SK-N-SH (cell line): Measurements from ENCODE around the gene ROBO3. TPM values are rescaled to one million over a fixed set of nuclear protein-coding genes. Genes with fewer than 3 reads are reported as not detected.
A peak's percentile ranks its signal among the peaks of the same experiment; 100 is the strongest.

Source experiments
- CTCF ChIA-PET: fragments of 300-600, 350-600 bp; formaldehyde crosslinking; extraction: SDS; loops from one replicate; lab custom pipeline; 2021; lab: Yijun Ruan, JAX
- POLR2A ChIA-PET: fragments of 350-600 bp; sonication (Branson Sonifier 250); formaldehyde crosslinking; extraction: SDS; loops from one replicate; lab custom pipeline; 2020; ENCODE audit warnings: antibody characterized with exemption, inconsistent platforms; lab: Yijun Ruan, JAX
- DNase-seq: peaks from one replicate; pipeline ENCODE4 v3.0.0; 2012
- H2AFZ ChIP-seq: fragments of 200-600 bp; sonication (generic); 2 replicates; pipeline ENCODE4 v1.8.1; 2016; ENCODE audit warnings: antibody characterized with exemption, mild to moderate bottlenecking, low read depth
- H3F3A ChIP-seq: fragments of 200-600 bp; sonication (generic); replicated peaks from 2 replicates; pipeline ENCODE3; 2016; ENCODE audit warnings: antibody characterized with exemption, mild to moderate bottlenecking; ENCODE audit not compliant: insufficient read depth
- H3K27ac ChIP-seq, 2 experiments: fragments of 200-500 bp in 1 of 2; fragments of 200-600 bp in 1 of 2; sonication (Bioruptor generic) in 1 of 2; sonication (generic), shearing (Covaris generic) in 1 of 2; 2 replicates each; pipeline versions ENCODE4 v1.5.1 to v1.6.1; 2014 to 2016; ENCODE audit warnings: low read depth in 2 of 2, inconsistent platforms in 1 of 2, low read length in 1 of 2, mild to moderate bottlenecking in 1 of 2, mixed read lengths in 1 of 2
- H3K27me3 ChIP-seq: fragments of 200-600 bp; sonication (generic), shearing (Covaris generic); 2 replicates; pipeline ENCODE4 v1.6.1; 2016; ENCODE audit warnings: mixed run types; ENCODE audit not compliant: insufficient read depth
- H3K36me3 ChIP-seq, 2 experiments: fragments of 200-500 bp in 1 of 2; fragments of 200-600 bp in 1 of 2; sonication (Bioruptor generic) in 1 of 2; sonication (generic) in 1 of 2; replicated peaks in 1 of 2; 2 replicates each; pipeline versions ENCODE3 to v1.5.1; 2014 to 2016; ENCODE audit warnings: low read length in 1 of 2, mild to moderate bottlenecking in 1 of 2; ENCODE audit not compliant: insufficient read depth in 2 of 2, control insufficient read depth in 1 of 2
- H3K4me1 ChIP-seq, 2 experiments: fragments of 200-500 bp in 1 of 2; fragments of 200-600 bp in 1 of 2; sonication (Bioruptor generic) in 1 of 2; sonication (generic), shearing (Covaris generic) in 1 of 2; 2 replicates each; pipeline versions ENCODE4 v1.5.1 to v1.6.1; 2014 to 2016; ENCODE audit warnings: low read depth in 1 of 2, low read length in 1 of 2, mixed run types in 1 of 2; ENCODE audit not compliant: insufficient read depth in 2 of 2, control insufficient read depth in 1 of 2
- H3K4me2 ChIP-seq: fragments of 200-600 bp; sonication (generic), shearing (Covaris generic); 2 replicates; pipeline ENCODE4 v1.6.1; 2017; ENCODE audit warnings: mixed run types
- H3K4me3 ChIP-seq, 2 experiments: fragments of 200-500 bp in 1 of 2; fragments of 200-600 bp in 1 of 2; sonication (Bioruptor generic) in 1 of 2; sonication (generic), shearing (Covaris generic) in 1 of 2; 2 replicates each; pipeline versions ENCODE4 v1.5.1 to v1.8.1; 2014 to 2016; ENCODE audit warnings: low read depth in 2 of 2, inconsistent platforms in 1 of 2, low read length in 1 of 2, mild to moderate bottlenecking in 1 of 2, mixed read lengths in 1 of 2, moderate library complexity in 1 of 2
- H3K79me2 ChIP-seq: fragments of 200-600 bp; sonication (generic); 2 replicates; pipeline ENCODE4 v1.8.1; 2017; ENCODE audit warnings: mild to moderate bottlenecking; ENCODE audit not compliant: insufficient read depth
- H3K9ac ChIP-seq: fragments of 200-600 bp; sonication (generic); 2 replicates; pipeline ENCODE4 v1.6.1; 2017; ENCODE audit warnings: mixed run types
- H3K9me2 ChIP-seq: fragments of 200-600 bp; sonication (generic); 2 replicates; pipeline ENCODE4 v1.6.1; 2017; ENCODE audit warnings: mixed run types
- H3K9me3 ChIP-seq: fragments of 200-600 bp; sonication (generic); 2 replicates; pipeline ENCODE4 v1.6.1; 2017; ENCODE audit warnings: mixed run types, mild to moderate bottlenecking, moderate library complexity
- H4K20me1 ChIP-seq: fragments of 200-600 bp; sonication (generic); 2 replicates; pipeline ENCODE4 v1.6.1; 2017; ENCODE audit warnings: mild to moderate bottlenecking, mixed run types; ENCODE audit not compliant: insufficient read depth
- EP300 ChIP-seq, 2 experiments: IDR thresholded peaks; 2 replicates each; pipeline versions ENCODE4 v1.4.0 to v1.6.1; 2012; ENCODE audit warnings: borderline replicate concordance in 1 of 2, low read depth in 1 of 2, low read length in 1 of 2
- FOXJ3 ChIP-seq: sonication (generic); formaldehyde crosslinking; IDR thresholded peaks from 2 replicates; pipeline ENCODE4 v1.5.1; 2020; ENCODE audit warnings: mild to moderate bottlenecking, missing genetic modification reagents
- SMC3 ChIP-seq: IDR thresholded peaks from 2 replicates; pipeline ENCODE4 v1.6.1; 2012; ENCODE audit warnings: low read depth, low read length, improper control_type of control experiment
- WGBS: methylation state at CpG from one replicate; pipeline ENCODE4 v1.1.6; 2017; ENCODE audit warnings: low lambda C conversion rate; 5-methylcytosine and 5-hydroxymethylcytosine counted together
- polyA plus RNA-seq, 3 experiments: library from polyadenylated mRNA; depleted of rRNA; stranded (reverse); fragments of >200 nt; gene quantifications; 2 replicates each; pipeline ENCODE4 v1.2.3, GENCODE V29; 2012
- TF ChIP-seq, protein P1 (sequence below): IDR thresholded peaks from 2 replicates; pipeline ENCODE4 v1.6.1; 2012; ENCODE audit warnings: mild to moderate bottlenecking, low read depth, low read length, moderate library complexity
- TF ChIP-seq, protein P2 (sequence below): IDR thresholded peaks from 2 replicates; pipeline ENCODE4; 2012
- TF ChIP-seq, protein P3 (sequence below): fragments of 150-350 bp; IDR thresholded peaks from 2 replicates; pipeline ENCODE4 v1.6.1; 2017; ENCODE audit warnings: antibody characterized with exemption, low read length, low read depth, borderline replicate concordance

The ROBO3 gene
- polyA plus RNA-seq, 1 of the 3 experiments (the other 2 are of a cell fraction), result 59.8 TPM

DNA sequence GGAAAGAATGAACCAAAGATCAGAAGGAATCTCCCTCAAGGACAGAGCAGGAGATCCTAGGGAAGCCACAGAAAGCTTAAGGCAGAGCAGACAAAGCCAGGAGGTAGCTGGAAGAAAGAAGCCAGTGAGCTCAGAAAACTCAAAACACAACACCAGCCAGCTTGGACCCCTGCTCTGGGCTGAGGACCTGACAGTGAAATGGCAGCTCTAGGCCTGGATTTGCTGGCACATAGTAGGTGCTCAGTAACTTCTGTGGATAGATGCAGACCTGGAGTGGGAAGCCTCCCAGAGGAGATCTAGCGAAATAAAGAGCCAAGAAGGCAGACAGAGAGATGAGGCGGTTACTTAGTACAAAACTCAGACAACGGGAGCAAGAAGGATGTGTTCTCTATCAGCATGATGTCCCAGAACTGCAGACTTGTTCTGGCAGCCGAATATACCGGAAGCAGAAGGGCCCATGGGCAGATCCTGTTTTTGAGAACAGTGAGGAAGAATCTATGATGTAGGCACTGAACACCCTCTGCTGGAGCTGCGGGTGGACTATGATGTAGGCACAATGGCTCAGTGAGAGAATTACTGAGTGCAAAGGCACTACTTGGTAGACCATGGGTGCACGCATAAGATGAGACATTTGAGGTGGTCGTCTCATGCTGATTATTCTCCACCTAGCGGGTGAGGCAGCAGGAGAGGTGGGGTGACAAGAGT lies 27.7 kb downstream of the ROBO3 start:
- Histone ChIP-seq H3K9me2 (no peaks in the 10 kb centered on the region), H3K4me1 (peaks cover 0 to 11% of the 10 kb centered on the region in 2 experiments; a peak in 2 of 4 replicates), H2AFZ (no peak overlapping the region), H3K36me3 (no peaks in the 10 kb centered on the region), H3K9ac (no peak overlapping the region), H3K4me2 (no peak overlapping the region), H3K9me3 (no peaks in the 10 kb centered on the region), H4K20me1 (no peaks in the 10 kb centered on the region), H3K4me3 (no peak overlapping the region), H3F3A (peaks cover 6% of the 10 kb centered on the region), H3K79me2 (no peaks in the 10 kb centered on the region), H3K27me3 (no peaks in the 10 kb centered on the region)
- peak; percentile 6 for DNase-seq
- ChIA-PET CTCF (interaction anchor here (0.9 to 1.2 kb wide), 3 partner anchors 17 to 56 kb away, joined by 3 read pairs; no protein-coding TSS in a partner anchor), POLR2A (no interaction called here)
- 88% methylated on average over 9 of the region's 9 CpGs for WGBS
- TF ChIP-seq, protein P1, sequence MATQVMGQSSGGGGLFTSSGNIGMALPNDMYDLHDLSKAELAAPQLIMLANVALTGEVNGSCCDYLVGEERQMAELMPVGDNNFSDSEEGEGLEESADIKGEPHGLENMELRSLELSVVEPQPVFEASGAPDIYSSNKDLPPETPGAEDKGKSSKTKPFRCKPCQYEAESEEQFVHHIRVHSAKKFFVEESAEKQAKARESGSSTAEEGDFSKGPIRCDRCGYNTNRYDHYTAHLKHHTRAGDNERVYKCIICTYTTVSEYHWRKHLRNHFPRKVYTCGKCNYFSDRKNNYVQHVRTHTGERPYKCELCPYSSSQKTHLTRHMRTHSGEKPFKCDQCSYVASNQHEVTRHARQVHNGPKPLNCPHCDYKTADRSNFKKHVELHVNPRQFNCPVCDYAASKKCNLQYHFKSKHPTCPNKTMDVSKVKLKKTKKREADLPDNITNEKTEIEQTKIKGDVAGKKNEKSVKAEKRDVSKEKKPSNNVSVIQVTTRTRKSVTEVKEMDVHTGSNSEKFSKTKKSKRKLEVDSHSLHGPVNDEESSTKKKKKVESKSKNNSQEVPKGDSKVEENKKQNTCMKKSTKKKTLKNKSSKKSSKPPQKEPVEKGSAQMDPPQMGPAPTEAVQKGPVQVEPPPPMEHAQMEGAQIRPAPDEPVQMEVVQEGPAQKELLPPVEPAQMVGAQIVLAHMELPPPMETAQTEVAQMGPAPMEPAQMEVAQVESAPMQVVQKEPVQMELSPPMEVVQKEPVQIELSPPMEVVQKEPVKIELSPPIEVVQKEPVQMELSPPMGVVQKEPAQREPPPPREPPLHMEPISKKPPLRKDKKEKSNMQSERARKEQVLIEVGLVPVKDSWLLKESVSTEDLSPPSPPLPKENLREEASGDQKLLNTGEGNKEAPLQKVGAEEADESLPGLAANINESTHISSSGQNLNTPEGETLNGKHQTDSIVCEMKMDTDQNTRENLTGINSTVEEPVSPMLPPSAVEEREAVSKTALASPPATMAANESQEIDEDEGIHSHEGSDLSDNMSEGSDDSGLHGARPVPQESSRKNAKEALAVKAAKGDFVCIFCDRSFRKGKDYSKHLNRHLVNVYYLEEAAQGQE, result no peak
- TF ChIP-seq EP300 (IDR thresholded peaks at IDR 0.05; ENCODE audit: borderline replicate concordance in 1 of 2, low read depth in 1 of 2, low read length in 1 of 2), result no peak
- TF ChIP-seq, all 33 proteins: peak for 0
- no peak overlapping the region for H3K27ac ChIP-seq

DNA sequence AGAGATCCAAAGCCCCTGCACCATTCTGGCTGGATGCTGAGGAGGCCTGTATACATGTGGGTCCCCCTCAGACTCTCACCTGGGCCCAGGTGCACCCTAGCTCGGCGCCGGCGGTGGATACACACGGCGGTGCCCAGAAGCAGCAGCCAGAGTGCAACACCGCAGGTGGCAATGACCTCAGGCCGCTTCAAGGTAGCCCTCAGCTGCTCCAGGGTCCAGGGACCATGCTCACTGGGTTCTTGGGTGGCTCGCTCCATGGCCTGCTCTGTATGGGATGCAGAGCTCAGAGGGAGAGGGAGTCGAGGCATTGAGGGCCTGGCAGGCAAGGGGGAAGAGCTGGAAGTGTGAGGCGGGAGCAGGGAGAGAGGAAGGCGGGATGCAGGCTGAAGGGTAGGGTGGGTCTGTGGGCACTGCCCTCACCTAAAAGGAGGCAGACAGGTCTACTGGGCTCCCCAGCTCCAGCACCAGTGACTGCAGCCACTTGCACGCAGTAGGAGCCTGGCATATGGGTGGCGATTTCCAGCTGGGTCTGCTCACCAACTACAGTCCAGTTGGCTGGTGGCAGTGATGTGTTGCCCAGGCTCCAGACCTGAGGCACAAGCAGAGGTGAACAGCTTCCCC lies 28.7 kb downstream of the ROBO3 start:
- 85% methylated on average over 11 of the region's 14 CpGs for WGBS
- H3K9me2 ChIP-seq, result no peaks in the 10 kb centered on the region
- ChIA-PET CTCF (interaction anchor here (0.6 to 2.5 kb wide), 4 partner anchors 18 to 57 kb away, joined by 3 to 8 read pairs (median 3); partner anchors contain the start of gene ROBO3), POLR2A (no interaction called here)
- H3K27me3 ChIP-seq, result no peaks in the 10 kb centered on the region
- peak; percentile 8 for DNase-seq
- TF ChIP-seq, protein P1, result no peak
- TF ChIP-seq, protein P2, sequence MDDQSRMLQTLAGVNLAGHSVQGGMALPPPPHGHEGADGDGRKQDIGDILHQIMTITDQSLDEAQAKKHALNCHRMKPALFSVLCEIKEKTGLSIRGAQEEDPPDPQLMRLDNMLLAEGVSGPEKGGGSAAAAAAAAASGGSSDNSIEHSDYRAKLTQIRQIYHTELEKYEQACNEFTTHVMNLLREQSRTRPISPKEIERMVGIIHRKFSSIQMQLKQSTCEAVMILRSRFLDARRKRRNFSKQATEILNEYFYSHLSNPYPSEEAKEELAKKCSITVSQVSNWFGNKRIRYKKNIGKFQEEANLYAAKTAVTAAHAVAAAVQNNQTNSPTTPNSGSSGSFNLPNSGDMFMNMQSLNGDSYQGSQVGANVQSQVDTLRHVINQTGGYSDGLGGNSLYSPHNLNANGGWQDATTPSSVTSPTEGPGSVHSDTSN, result no peak
- TF ChIP-seq FOXJ3 (CRISPR knock-in tag) (no peak), SMC3 (no peak)
- TF ChIP-seq, protein P3, sequence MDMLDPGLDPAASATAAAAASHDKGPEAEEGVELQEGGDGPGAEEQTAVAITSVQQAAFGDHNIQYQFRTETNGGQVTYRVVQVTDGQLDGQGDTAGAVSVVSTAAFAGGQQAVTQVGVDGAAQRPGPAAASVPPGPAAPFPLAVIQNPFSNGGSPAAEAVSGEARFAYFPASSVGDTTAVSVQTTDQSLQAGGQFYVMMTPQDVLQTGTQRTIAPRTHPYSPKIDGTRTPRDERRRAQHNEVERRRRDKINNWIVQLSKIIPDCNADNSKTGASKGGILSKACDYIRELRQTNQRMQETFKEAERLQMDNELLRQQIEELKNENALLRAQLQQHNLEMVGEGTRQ, result no peak
- H4K20me1 ChIP-seq, result no peaks in the 10 kb centered on the region
- no peaks in the 10 kb centered on the region for H3K9me3 ChIP-seq
- no peak overlapping the region for H2AFZ ChIP-seq
- H3K4me3 ChIP-seq, result no peak overlapping the region
- no peak overlapping the region for H3K4me2 ChIP-seq
- H3F3A ChIP-seq, result peaks cover 16% of the 10 kb centered on the region
- H3K4me1 ChIP-seq, result peaks cover 0 to 19% of the 10 kb centered on the region in 2 experiments; a peak in 3 of 4 replicates
- H3K9ac ChIP-seq, result no peak overlapping the region
- H3K36me3 ChIP-seq, result no peaks in the 10 kb centered on the region
- no peaks in the 10 kb centered on the region for H3K79me2 ChIP-seq
- H3K27ac ChIP-seq, result no peak overlapping the region
